COLO829 (cell line): Measurements from ENCODE around the gene TXNDC9.
"Not testable (repeated sequence)": the region's sequence is repeated elsewhere in the genome, so short reads cannot be mapped to it uniquely, and the experiment has no call there.

Experiments used
- DNase-seq: peaks from one replicate; pipeline ENCODE4 v3.0.0; 2012; ENCODE audit warnings: low spot score

The TXNDC9 gene

GRCh38 chr2:99325384-99325783, 10.7 kb downstream of the TXNDC9 start:
- no peak for DNase-seq

GRCh38 chr2:99317873-99318200, 18.3 kb downstream of the TXNDC9 start:
- not testable (repeated sequence) for DNase-seq

- DNase-seq, result no peak
These were observed 18.8 kb downstream of the TXNDC9 start for GRCh38 chr2:99317161-99317872.

- not testable (repeated sequence) for DNase-seq
These were observed 35.0 kb downstream of the TXNDC9 start, which contains the start of gene LYG1 for GRCh38 chr2:99301097-99301496. TSS of gene LYG1 (minus strand) at chr2:99301197. CDS start at chr2:99295670, 5,527 bp downstream.

GRCh38 chr2:99299580-99299979, 36.6 kb downstream of the TXNDC9 start:
- no peak for DNase-seq

- no peak for DNase-seq
These were observed 38.1 kb downstream of the TXNDC9 start for GRCh38 chr2:99297994-99298393.

- no peak for DNase-seq
These were observed 50.6 kb downstream of the TXNDC9 start for GRCh38 chr2:99285526-99285925.

GRCh38 chr2:99279969-99280695, 56.0 kb downstream of the TXNDC9 start:
- no peak for DNase-seq

- DNase-seq, result no peak
These were observed 57.3 kb downstream of the TXNDC9 start for GRCh38 chr2:99278793-99279291.

GRCh38 chr2:99278195-99278765, 57.9 kb downstream of the TXNDC9 start:
- not testable (repeated sequence) for DNase-seq

- no peak for DNase-seq
These were observed 60.3 kb downstream of the TXNDC9 start for GRCh38 chr2:99275882-99276281.
